ENCODE data around the gene CTU1. TPM values are rescaled to one million over a fixed set of nuclear protein-coding genes. Genes with fewer than 3 reads are reported as not detected.

CTU1 gene
- total RNA-seq, 1 experiment from 2014 or later, result 9.7 TPM

DNA sequence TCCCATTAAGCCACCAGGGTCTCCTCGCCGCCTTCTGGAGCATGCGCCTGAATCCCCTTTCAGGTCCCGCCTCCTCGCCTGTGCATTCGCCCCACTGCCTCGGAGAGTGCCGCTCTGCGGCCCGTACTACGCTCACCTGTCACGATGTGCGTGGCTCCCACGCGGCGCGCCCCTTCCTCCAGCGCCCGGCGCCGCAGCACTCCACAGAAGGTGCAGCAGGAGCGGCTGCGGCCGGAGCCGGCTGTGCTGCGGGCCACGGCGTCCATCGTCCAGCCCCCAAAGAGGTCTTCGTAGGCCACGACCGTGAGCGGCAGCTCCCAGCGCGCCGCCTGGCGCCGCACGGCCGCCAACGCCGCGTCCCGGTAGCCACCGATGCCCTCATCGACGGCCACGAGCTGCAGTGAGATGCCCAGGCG, 4.3 kb downstream of the CTU1 start:
- DNase-seq (ENCODE audit: low read depth), result no peak

DNA sequence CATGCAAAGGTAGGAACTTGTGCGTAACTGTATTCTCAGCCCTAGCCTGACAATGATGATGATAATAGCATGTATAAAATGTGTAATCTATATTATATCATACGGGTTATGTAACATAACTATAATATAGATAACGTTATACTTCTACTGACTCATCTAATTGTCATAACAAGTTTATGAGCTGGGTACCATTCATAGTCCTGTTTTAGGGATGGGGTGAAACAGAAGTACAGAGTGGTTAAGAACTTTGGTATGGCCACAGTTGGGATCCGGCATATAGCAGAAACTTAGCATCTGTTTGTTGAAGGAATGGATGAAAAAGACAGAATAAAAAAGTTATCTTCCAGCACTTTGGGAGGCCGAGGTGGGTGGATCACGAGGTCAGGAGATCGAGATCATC, 5.2 kb downstream of the CTU1 start:
- DNase-seq (ENCODE audit: low read depth), result no peak

DNA sequence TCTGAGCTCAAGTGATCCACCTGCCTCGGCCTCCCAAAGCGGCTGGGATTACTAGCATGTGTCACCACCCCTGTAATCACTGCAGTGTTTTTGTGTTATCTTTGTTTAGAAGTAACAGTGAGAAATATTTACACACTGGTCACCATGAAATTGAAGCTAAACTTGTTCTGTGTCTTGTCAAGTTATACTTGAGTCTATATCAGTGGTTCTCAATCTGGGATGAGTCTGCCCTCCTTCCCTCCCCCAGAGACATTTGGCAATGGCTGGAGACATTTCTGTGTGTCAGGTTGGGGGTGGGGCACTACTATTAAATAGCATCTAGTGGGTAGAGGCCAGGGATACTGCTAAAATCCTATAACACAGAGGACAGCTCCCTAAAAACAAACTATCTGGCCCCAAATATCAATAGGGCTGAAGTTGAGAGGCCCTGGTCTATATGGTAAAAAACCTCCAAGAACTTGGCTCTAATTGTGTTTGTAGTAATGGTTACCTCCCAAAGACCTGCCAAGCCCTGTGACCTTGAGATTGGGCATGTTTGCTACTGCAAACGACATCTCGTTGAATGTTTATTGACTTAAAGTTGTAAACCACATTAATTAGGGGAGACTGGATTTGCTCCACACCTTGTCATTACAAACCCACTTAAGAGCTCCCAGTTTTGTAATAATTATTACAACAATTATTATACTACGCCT, 6.9 kb downstream of the CTU1 start:
- no peak for DNase-seq (ENCODE audit: low read depth)

DNA sequence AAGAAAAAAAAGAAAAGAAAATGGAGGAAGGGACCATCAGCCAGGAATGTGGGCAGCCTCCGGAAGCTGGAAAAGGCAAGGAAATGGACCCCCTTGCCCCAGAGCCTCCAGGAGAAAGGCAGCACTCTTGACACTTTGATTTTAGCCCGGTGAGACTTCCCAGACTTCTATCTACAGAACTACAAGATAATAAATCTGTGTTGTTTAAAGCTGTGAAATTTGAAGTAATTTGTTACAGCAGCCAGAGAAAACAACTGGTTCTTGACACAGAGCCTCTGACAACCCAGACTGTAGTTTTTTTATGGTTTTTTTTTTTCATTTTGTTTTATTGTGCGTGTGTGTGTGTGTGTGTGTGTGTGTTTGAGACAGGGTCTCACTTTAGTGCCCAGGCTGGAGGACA, 7.6 kb downstream of the CTU1 start:
- DNase-seq (ENCODE audit: low read depth), result no peak

DNA sequence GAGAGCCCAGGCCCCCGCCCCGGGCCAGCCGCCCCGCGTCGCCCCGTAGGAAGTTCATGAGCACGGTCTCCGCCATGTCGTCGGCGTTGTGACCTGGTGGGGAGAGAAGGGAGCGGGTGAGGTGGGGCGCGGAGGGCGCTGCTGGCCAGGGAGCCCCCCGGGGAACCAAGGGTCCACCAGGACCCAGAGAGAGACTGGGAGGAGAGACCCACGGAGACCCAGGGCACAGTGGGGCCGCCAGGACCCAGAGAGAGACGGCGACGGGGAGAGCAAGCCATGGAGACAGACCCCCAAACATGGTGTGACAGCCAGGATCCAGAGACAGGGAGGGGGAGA, 9.2 kb downstream of the CTU1 start:
- DNase-seq (ENCODE audit: low read depth), result no peak

DNA sequence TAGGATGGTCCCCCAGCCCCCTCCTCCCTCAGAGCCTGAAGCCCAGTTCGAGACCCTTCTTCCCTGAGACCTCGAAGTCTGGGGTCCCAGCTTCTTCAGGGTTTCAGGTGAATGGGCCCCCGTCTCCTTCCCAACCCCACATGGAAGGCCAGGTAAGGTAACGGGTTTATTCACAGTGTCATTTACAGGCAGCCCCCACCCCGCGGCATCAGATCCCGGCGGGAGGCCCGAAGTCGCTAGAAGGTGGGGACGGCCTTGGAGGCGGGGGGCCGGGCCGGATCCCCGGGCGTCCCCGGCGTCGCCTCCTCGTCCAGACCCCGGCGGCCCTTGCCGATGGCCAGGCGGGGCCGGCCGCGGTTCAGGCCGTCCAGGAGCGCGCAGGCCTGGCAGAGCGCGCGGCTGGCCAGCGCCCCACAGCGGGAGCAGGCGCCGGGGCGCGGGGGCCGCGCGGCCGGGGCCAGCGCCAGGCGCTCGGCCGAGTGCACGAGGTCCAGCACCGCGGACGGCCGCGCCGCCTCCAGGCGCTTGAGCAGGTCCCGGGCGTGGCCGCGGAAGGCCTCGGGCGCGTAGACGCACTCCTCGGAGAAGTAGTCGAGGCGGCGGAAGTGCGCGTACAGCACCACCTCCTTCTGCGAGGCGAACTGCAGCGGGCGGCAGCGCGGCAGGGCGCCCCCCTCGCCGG, 9.7 kb downstream of the CTU1 start:
- no peak for DNase-seq (ENCODE audit: low read depth)

DNA sequence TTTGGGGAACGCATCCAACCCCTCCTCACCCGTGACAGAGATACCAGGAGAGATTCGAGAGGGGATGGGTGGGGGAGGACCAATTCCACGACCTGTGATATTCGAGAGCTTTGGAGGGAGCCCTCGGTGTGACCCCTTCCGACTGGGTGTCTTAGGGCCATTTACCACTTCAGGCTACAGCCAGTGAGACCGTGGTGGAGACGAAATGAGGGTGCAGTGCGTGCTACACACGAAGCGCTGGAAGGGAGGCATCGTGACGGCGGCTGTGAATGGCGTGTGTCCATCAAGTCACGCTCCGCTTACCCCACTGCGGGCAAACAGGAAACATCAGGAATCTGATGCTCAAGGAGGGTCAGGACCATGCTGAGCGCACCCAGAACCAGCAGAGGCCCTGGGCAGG, 10.4 kb downstream of the CTU1 start:
- DNase-seq (ENCODE audit: low read depth), result no peak

DNA sequence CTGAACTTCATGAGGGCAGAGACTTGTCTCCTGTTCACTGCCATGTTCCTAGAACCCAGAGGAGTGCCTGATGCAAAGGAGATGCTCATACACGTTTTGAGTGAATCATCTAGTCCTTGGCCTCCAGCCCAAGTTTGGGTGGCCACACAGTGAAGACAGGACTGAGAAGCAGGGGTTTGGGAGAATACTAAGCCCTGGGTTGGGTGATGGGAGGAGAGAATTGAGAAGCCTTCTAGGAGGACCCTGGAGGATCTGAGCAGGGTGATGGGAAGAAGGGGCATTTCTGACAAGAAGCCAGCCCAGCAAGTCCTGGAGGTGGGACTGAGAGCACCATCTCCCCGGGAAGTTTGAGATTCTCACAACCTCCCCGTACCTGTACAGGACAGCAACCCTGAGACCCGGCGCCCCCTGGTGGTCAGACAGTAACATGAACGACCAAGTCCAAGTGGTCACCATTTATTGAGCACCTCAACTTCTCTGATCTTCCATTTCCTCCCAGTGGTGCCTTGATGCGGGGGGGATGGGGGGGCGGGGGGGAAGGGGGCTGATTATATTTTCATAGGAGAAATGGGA, 11.0 kb downstream of the CTU1 start:
- peak; percentile 67 for DNase-seq (ENCODE audit: low read depth)

DNA sequence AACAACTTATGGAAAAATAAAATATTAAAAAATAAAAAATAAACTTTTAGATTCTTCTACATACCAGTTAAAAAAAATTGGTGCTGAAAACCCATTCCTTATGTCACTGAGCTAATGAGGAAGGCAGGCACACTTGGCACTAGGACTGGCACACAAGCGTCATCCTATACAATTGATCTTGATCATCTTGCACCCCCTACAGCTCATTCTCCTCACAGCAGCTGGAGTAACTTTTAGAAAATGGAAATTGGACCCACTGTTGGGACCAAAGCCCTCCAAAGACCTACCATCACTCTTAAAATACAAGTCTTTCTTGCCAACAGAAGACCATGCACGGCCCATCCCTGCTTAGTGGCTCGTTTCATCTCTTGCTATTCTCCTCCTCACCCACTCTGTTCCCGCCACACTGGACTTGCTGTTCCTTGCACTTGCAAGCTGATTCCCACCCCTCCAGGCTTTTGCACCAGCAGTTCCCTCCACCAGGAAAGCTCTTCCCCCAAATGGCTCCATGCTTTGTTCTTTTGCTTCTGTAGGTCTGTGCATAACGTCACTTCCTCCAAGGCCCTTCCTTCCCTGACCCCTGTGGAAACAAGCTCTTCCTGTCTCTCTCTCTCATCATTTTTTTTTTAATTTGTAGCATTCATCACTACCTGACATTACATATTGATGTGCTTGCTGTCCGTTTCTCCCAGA, 11.6 kb downstream of the CTU1 start:
- no peak for DNase-seq (ENCODE audit: low read depth)

DNA sequence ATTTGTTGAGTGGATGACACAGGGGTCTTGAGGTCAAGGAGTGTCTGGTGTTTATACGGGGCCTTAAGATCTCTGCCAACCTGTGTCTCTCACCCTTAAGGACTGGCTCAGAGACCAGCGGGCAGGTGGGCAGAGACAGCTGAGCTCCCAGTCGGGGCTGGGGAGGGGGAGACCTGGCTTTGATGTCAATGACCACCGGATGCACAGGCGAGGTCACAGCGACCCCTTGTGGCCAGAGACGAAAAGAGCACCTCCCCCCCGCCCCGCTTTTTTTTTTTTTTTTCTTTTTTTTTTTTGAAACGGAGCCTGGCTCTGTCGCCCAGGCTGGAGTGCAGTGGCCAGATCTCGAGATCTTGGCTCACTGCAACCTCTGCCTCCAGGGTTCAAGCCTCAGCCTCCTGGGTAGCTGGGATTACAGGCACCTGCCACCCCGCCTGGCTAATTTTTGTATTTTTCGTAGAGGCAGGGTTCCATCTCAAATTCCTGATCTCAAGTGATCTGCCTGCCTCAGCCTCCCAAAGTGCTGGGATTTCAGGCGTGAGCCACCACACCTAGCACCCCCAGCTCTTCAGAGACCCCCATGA, 13.4 kb downstream of the CTU1 start:
- no peak for DNase-seq (ENCODE audit: low read depth)

DNA sequence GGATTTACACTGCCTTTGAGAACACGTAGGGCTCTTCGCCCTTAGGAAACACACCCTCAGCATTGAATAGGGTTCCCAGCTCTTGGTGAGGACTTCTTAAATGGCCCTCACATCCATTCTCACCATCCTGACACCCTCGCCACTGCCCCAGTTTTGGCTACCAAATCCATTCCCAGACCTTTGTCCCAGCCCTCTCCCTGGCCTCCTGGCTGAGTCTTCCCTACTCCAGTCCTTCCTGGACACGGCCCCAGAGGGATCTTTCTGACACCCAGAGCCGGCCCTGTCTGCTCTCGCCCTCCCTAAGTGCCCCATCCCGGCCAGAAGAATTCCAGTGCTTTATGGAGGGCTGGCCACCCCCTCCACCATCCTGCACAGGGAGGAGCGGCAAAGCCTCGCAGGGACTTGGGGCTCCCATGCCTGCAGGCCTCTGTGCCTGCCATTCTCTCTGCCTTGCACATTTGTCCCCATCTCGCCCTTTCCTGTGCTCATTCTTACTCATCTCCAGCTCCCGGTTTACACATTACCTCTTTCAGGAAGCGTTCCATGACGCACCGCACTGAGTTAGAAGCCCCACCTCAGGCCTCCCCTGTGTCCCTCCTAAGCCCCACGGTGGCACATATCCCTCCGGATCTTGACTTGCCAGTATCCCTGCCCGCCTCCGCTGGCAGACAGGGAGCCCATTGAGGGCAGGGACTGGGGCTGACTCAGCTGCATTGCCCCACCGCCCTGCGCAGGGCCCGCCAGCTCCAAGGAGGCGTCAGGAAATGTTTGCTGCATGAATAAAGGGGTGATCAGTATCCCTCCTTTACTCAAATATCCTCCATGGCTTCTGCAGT, 14.5 kb downstream of the CTU1 start:
- no peak for DNase-seq (ENCODE audit: low read depth)

DNA sequence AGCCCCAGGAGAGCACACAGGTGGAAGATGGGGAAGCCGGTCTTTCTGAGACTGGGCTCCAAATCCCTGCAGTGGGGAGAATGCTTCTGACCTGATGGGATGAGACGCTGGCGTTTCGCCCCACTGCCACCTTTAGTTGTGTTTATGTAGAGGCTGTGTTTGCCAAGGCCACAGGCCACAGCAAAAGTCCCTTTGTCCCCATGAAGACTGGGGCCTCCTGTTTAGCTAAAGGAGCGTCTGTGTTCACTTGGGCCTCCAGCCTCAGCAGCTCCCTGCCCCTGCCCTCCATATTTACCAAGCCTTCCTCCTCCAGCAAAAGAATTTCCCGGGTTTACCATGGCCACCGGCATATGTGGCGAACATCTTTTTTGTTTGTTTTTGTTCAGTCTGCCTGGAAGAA, 15.1 kb downstream of the CTU1 start:
- no peak for DNase-seq (ENCODE audit: low read depth)

DNA sequence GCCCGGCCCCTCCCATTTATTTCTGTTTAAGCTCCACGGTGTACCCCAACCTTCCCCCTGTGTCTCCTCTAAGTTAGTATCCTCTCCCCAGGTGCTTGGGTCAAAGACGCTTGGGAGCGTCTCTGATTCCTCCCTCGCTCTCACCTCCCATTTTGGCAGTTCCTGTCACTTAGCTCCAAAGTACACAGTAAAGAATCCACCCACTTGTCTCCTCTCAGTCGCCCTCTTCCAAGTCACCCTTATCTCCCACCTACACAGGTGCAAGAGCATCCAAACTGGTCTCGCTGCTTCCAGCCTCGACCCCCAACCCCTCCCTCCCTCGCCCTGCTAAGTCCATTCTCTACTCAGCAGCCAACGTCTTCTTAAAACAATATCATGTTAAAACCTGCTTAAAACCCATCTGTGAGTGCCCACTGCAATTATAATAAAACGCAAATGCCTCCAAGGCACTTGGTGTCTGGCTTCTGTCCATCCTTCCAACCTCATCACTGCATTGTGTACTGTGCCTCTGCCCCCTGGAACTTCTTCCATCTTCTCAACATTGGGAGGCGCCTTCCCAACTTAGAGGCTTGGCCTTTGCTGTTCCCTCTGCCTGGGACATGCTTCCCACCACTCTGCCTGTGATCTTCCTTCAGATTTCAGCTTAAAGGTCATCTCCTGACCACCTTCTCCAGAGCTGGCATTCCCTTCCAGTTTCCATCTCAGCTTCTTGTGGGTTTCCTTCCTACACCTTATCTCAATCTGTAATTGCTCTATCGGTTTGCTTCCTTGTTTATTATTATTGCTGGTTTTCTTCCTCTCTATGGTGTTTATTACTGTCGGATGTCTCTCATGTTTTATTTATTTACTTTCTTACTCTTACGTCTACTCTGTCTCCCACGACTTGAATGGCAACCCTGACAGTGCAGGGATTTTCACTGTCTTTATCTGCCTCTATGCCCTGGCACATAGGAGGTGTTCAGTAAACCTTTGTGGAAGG, 16.0 kb downstream of the CTU1 start:
- DNase-seq (ENCODE audit: low read depth), result no peak

DNA sequence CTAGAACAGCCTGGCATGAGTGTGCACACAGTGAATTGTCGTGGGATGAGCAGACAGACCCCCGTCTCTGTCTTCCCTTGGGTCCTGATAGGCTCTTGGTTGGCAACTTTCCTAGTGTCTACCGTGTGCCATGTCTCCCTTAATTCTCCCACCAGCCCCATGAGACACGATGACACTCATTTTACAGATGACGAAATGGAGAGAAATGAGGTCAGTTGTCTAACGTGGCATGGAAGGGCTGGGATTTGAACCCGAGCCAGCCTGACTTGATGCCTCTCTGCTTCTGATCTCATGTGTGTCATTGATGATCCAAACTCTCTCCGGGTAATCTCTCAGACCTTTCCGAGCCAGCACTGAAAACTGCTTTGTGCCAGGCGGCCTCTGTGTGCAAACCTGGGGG, 17.1 kb downstream of the CTU1 start:
- DNase-seq (ENCODE audit: low read depth), result no peak

DNA sequence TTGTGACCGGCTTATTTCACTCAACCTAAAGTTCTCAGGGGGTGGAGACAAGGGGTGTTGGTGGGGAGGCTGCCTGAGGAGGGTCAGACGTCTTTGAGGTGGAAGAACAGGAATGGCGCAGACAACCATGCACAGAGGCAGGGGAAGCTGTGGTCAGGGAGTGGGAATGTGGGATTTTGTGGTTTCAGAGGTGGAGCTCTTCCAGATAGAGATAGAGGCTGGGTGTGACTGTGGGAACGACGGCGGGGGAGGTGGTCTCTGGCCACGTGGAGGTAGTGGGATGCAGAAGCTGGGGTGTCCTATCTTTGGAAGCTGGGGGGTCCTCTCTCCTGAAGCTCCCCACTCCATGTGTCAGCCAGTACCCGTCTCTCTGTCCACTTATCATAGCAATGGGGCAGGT, 17.7 kb downstream of the CTU1 start:
- DNase-seq (ENCODE audit: low read depth), result no peak

DNA sequence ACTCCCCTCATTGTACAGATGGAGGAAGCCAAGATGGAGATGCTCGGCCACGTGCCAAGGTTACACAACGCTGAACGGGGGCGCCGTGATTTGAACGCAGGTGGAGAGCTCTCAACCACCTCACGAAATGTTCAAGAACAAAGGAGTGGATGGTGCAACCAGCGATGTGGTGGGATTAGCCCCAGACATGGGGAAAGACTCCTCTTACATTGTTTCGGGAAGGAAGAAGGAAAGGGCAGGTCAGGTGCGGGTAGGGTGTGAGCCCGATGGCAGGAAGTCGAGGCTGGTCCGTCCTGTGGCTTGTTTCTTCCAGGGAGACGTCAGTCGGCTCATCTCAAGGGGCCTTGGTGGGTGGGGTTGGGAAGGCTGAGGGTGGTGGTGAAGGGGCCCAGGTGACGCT, 18.4 kb downstream of the CTU1 start:
- DNase-seq (ENCODE audit: low read depth), result no peak

DNA sequence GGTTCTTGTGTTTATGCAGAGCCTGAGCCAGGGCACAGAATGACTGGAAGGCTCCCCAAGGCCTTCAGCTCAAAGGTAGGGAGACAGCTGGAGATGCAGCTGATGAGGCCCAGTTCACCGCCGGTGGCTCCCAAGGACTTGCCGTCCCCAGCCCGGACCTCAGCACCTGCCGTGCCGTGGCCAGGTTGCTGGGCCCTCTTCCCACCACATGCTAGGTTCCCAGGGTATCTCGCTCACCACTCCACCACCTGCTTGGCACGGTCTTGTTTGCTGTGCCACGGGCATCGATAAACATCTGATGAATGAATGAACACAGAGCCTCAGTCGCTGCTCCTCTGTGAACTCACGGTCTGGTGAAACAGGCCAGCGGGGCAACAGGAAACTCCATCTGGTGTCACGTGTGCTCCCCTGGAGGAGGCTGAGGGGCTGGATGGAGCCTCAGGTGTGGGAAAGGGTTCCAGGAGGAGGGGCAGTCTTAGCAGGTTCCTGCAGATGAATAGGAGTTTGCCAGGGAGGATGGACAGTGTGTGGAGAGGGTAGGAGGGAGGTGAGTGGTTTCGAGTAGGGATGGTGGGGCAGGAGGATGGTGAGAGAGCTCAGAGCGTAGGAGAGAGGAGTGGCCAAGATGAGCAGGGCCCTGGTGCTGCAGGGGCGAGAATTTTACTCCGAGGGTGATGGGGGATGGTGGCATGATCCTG, 21.9 kb downstream of the CTU1 start:
- no peak for DNase-seq (ENCODE audit: low read depth)

DNA sequence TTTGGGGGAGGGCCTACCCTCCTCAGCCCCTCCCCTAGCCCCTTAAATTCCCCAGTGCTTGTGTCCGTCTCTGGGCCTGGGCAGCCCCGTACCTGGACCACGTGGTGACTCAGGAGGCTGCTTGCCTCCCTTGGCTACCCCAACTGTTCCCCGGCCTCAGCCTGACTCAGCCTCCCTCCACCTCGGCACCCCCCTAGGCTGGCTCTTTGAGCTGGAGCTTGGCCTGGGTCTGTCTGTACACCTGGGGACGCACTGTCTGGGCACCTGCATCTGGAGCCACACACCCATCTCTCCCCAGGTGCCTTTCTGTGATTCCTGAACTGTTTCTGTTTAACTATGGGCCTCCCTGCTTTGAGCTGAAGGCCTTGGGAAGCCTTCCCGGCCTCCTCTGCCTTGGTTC, 23.7 kb downstream of the CTU1 start:
- no peak for DNase-seq (ENCODE audit: low read depth)

DNA sequence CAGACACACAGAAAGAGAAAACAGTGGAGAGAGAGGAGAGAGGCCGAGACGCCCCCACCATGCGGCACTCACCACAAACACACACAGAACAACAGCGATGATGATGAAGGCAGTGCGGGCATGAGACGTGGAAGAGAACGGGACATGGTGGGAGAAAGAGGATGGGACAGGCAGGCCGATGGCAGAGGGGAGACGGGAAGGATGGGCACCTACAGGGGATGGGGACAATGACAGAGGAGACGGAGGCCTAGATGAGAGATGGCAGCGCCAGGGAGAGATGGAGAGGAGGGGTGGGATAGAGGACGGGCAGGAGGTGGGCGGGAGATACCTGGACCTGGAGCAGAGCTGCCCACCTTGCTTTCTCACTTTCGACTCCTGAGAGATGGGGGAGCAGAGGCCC, 24.4 kb downstream of the CTU1 start:
- no peak for DNase-seq (ENCODE audit: low read depth)

DNA sequence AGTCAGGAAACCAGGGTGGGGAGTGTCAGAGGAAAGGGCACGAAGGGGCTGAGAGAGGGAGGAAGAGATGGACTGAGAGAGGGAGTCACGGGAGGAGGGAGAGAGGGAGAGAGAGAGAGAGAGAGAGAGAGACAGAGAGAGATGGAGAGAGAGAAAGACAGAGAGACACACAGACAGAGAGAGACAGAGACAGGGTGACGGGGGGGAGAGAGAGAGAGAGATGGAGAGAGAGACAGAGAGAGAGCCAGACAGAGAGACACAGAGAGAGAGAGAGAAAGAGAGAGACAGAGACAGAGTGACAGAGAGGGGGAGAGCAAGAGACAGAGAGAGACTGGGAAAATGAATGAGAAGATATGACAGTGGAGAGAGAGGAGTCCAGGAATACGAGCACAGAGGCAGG, 25.0 kb downstream of the CTU1 start:
- no peak for DNase-seq (ENCODE audit: low read depth)
